CD4-positive, alpha-beta T cell (primary cell): ENCODE measurements around the gene HSPBAP1. TPM values are rescaled to one million over a fixed set of nuclear protein-coding genes. Genes with fewer than 3 reads are reported as not detected.
"Not testable (repeated sequence)": the region's sequence is repeated elsewhere in the genome, so short reads cannot be mapped to it uniquely, and the experiment has no call there.

Experiments used
- ATAC-seq: fragments of 200-7000 bp; cut with Tn5 transposase; one replicate; pipeline ENCODE4 v1.10.0; 2022; ENCODE audit warnings: mild to moderate bottlenecking; ENCODE audit not compliant: poor library complexity
- CTCF ChIA-PET: fragments of 350-600 bp; sonication (Branson Sonifier 250); formaldehyde crosslinking; loops from one replicate; lab custom pipeline; 2021; ENCODE audit warnings: antibody characterized with exemption, inconsistent platforms; lab: Charles Lee
- POLR2A ChIA-PET: fragments of 350-600 bp; sonication (Branson Sonifier 250); formaldehyde crosslinking; loops from one replicate; lab custom pipeline; 2021; ENCODE audit warnings: antibody characterized with exemption, inconsistent platforms; lab: Charles Lee
- DNase-seq, 14 experiments: peaks; one replicate each; pipeline ENCODE4 v3.0.0-alpha.2; 2013 to 2020; ENCODE audit warnings: mixed read lengths in 2 of 14
- H3K27ac ChIP-seq, 2 donors: one replicate each; pipeline versions ENCODE4 v1.5.1 to v1.7.0; 2013; ENCODE audit warnings: low read length in 2 of 2, low read depth in 1 of 2, mild to moderate bottlenecking in 1 of 2
- H3K27me3 ChIP-seq, 2 experiments: 1 replicate in 1 of 2; 2 replicates in 1 of 2; pipeline versions ENCODE4 v1.6.1 to v1.7.0; 2013; ENCODE audit warnings: low read length in 2 of 2, control low read depth in 1 of 2, mild to moderate bottlenecking in 1 of 2, moderate library complexity in 1 of 2; ENCODE audit not compliant: insufficient read depth in 2 of 2, control insufficient read depth in 1 of 2
- H3K36me3 ChIP-seq: one replicate; pipeline ENCODE4 v1.6.1; 2013; ENCODE audit warnings: low read length, control low read depth; ENCODE audit not compliant: insufficient read depth
- H3K4me1 ChIP-seq: one replicate; pipeline ENCODE4 v1.6.1; 2013; ENCODE audit warnings: low read length, control low read depth; ENCODE audit not compliant: insufficient read depth
- H3K4me3 ChIP-seq: one replicate; pipeline ENCODE4 v1.5.1; 2013; ENCODE audit warnings: mild to moderate bottlenecking, low read length, moderate library complexity
- H3K9me3 ChIP-seq, 2 experiments: 1 replicate in 1 of 2; 2 replicates in 1 of 2; pipeline versions ENCODE4 v1.6.1 to v1.7.0; 2013; ENCODE audit warnings: low read length in 2 of 2, mild to moderate bottlenecking in 2 of 2, control low read depth in 1 of 2, moderate library complexity in 1 of 2; ENCODE audit not compliant: control insufficient read depth in 1 of 2, insufficient read depth in 1 of 2
- H3K27ac Mint-ChIP-seq: one replicate; pipeline ENCODE4 v1.8.0; 2020; ENCODE audit warnings: mixed read lengths
- H3K27me3 Mint-ChIP-seq: one replicate; pipeline ENCODE4 v1.8.0; 2021; ENCODE audit warnings: mixed read lengths
- H3K36me3 Mint-ChIP-seq: one replicate; pipeline ENCODE4 v1.8.0; 2021; ENCODE audit warnings: low read depth, mixed read lengths
- H3K4me1 Mint-ChIP-seq: one replicate; pipeline ENCODE4 v1.8.0; 2021; ENCODE audit warnings: low read depth, mixed read lengths
- H3K4me3 Mint-ChIP-seq: one replicate; pipeline ENCODE4 v1.8.0; 2020; ENCODE audit warnings: mild to moderate bottlenecking, mixed read lengths
- H3K9me3 Mint-ChIP-seq: one replicate; pipeline ENCODE4 v1.8.0; 2020; ENCODE audit warnings: mixed read lengths
- CTCF ChIP-seq: fragments of 200-600 bp; IDR thresholded peaks from one replicate; pipeline ENCODE4 v1.8.0; 2022; ENCODE audit warnings: antibody characterized with exemption, mild to moderate bottlenecking
- intact Hi-C, 2 experiments: fragments of 100-400 bp; cut with DNase I in 1 of 2; cut with micrococcal nuclease in 1 of 2; formaldehyde crosslinking; loops; one replicate each; pipeline versions ENCODE4 v1.15.1 to v1.9.0; 2023 to 2025; cut with DNase I, micrococcal nuclease
- total RNA-seq, 174 experiments: library from RNA in 2 of 174; stranded (reverse) in 2 of 174; gene quantifications; one replicate each; pipeline ENCODE4 v1.2.3 and lab custom pipeline; 2021 to 2026

HSPBAP1 gene
- total RNA-seq, 2 experiments from 2014 or later, result 9.3 to 11.0 TPM

GRCh38 chr3:122716667-122717066, 77.0 kb downstream of the HSPBAP1 start:
- no peaks in the 10 kb centered on the region for H3K9me3 Mint-ChIP-seq
- POLR2A ChIA-PET, result no interaction called here
- no peak for ATAC-seq

GRCh38 chr3:122714273-122714672, 79.4 kb downstream of the HSPBAP1 start:
- Histone ChIP-seq H3K27me3 (no peaks in the 10 kb centered on the region), H3K27ac (no peak overlapping the region), H3K4me3 (no peak overlapping the region), H3K9me3 (no peaks in the 10 kb centered on the region), H3K36me3 (peaks cover 76% of the 10 kb centered on the region), H3K4me1 (no peaks in the 10 kb centered on the region)
- ATAC-seq, result no peak
- intact Hi-C loops, result no loop called here
- ChIA-PET CTCF (no interaction called here), POLR2A (no interaction called here)
- Mint-ChIP-seq H3K4me3 (no peak overlapping the region), H3K9me3 (no peaks in the 10 kb centered on the region), H3K27ac (no peak overlapping the region), H3K36me3 (peaks cover 96% of the 10 kb centered on the region), H3K4me1 (peaks cover 28% of the 10 kb centered on the region), H3K27me3 (no peaks in the 10 kb centered on the region)
- no peak for DNase-seq
- TF ChIP-seq CTCF, result no peak

More at GRCh38 chr3:122716667-122717066, 77.0 kb downstream of the HSPBAP1 start:
- Histone ChIP-seq H3K27me3 (no peaks in the 10 kb centered on the region), H3K9me3 (no peaks in the 10 kb centered on the region), H3K4me1 (no peaks in the 10 kb centered on the region), H3K36me3 (peaks cover 92% of the 10 kb centered on the region), H3K4me3 (no peak overlapping the region), H3K27ac (no peak overlapping the region)
- peaks cover 96% of the 10 kb centered on the region for H3K36me3 Mint-ChIP-seq
- peaks cover 4% of the 10 kb centered on the region for H3K4me1 Mint-ChIP-seq
- CTCF ChIA-PET, result no interaction called here
- no peaks in the 10 kb centered on the region for H3K27me3 Mint-ChIP-seq
- no peak overlapping the region for H3K4me3 Mint-ChIP-seq
- DNase-seq, result no peak
- no peak for TF ChIP-seq CTCF
- no peak overlapping the region for H3K27ac Mint-ChIP-seq
- intact Hi-C loops, result no loop called here

DNA sequence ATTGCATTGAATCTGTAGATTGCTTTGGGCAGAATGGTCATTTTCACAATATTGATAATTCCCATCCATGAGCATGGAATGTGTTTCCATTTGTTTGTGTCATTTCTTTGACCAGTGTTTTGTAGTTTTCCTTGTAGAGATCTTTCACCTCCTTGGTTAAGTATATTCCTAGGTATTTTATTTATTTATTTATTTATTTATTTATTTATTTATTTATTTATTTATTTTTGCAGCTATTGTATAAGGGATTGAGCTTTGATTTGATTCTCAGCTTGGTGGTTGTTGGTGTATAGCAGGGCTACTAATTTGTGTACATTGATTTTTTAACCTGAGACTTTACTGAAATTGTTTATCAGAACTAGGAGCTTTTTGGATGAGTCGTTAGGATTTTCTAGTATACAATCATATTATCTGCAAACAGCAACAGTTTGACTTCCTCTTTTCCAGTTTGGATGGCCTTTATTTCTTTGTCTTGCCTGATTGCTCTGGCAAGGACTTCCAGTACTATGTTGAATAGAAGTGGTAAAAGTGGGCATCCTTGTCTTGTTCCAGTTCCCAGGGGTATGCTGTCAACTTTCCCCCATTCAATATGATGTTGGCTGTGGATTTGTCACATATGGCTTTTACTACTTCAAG, 82.9 kb downstream of the HSPBAP1 start:
- peaks cover 63% of the 10 kb centered on the region for H3K36me3 ChIP-seq
- H3K9me3 ChIP-seq, H3K4me3 Mint-ChIP-seq, H3K27ac Mint-ChIP-seq, H3K9me3 Mint-ChIP-seq, intact Hi-C loops, H3K4me1 ChIP-seq, POLR2A ChIA-PET, ATAC-seq, H3K4me3 ChIP-seq, DNase-seq, H3K27ac ChIP-seq, H3K27me3 ChIP-seq, CTCF ChIA-PET, H3K27me3 Mint-ChIP-seq: not testable (repeated sequence)
- Mint-ChIP-seq H3K4me1 (peaks cover 36% of the 10 kb centered on the region), H3K36me3 (peaks cover 96% of the 10 kb centered on the region)

DNA sequence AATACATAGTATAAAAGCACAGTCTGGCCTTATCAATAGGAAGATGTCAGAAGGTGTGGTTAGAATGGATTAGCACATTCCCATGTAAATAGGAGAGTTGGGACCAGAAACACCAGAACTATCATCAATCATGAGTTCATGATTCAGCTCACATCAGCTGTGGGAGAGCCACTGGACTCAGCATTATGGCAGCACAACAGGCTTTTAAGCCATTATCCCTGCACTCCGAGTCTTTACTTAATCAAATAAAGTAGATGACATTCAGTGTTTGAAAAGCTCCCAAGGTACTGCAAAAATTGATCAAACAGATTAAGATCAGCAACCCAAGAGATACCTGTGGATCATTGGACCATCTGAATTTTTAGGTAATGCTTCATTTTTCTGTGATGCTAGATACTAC, 88.3 kb downstream of the HSPBAP1 start:
- CTCF ChIA-PET, result no interaction called here
- POLR2A ChIA-PET, result no interaction called here
- Mint-ChIP-seq H3K9me3 (no peaks in the 10 kb centered on the region), H3K36me3 (peaks cover 93% of the 10 kb centered on the region), H3K4me3 (no peak overlapping the region), H3K27ac (no peak overlapping the region), H3K4me1 (peaks cover 19% of the 10 kb centered on the region), H3K27me3 (no peaks in the 10 kb centered on the region)
- Histone ChIP-seq H3K9me3 (no peaks in the 10 kb centered on the region), H3K27ac (no peak overlapping the region), H3K4me3 (no peak overlapping the region), H3K27me3 (no peaks in the 10 kb centered on the region), H3K4me1 (no peaks in the 10 kb centered on the region), H3K36me3 (peaks cover 70% of the 10 kb centered on the region)
- DNase-seq (no peak), ATAC-seq (no peak)
- TF ChIP-seq CTCF, result no peak
- intact Hi-C loops, result no loop called here
